ENCODE measurements around the gene STARD13.

The STARD13 gene

DNA sequence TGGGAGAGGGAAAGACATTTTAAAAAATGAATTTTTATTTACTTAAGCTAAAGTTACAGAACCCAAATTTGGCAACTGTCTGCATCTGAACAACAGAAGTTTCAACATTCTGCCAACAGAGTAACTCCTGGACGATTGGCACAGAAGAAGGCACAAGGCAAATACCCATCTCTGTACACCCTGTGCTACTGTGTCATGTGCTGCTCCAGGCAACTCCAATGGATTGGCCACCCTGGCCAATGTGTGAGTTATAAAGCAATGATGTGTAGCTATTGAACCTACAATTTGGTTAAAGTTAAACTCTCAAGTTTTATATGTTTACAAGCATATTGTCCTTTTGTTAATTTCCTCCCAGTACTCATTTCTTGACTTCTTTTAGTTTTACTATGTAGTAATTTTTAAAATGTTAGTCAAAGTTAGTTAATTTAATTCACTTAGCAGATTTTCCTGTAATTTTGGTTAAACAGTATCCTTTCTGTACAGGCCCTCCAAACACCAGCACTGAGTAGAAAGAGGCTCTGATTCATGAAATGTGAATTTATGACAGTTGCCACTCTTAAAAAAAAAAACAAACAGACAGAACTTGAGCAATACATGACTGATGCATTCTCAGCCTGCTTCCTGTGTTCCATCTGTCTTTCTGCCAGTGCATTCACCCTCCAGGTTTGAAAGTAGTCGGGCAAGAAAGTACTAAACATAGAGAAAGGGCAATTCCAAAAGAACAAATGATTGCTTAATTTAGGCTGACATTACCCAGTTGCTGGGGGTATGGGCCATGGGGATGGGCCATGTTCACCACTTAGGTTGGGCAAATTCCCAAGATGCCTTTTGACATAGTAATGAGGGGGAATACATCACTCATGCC, 5.9 kb downstream of the STARD13 start:
- FAIRE-seq, result no peak
- no peak for DNase-seq (ENCODE audit: insufficient read length, low spot score)

DNA sequence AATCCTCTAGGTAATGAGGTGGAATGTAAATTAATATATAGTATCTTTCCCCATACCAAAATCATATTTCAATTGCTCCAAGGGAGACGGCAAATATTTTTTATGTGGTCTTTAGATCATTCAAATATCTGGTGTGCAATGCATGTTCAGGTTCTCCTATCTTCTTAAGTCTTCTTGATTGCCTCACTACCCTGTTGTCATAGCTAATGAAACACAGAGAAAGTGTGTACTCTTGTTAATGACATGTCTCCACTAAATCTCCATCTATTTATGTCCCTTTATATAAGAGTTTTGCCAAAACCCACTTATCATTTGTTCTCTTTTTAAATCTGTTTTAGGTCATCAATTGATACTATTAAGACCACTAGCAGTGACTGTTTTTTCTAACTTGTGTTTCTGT, 6.6 kb downstream of the STARD13 start:
- FAIRE-seq, result no peak
- DNase-seq (ENCODE audit: insufficient read length, low spot score), result no peak

DNA sequence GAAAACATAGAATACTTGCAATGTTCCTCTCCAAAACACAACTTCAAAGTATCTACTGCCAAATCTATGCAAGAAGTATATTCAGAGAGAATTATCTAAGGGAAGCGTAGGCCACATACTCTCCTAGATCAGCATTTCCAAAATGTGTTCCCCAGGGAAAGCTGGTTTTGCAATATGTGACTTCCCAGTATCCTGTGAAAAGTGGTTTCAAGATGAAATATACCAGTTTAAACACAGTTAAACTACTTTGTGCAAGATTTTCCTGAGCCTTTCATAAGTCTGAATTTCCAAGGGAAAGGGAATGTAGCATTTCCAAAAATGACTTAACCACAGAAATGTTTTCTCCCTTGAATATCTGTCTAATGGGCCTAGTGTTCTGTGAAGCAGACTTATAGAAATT, 7.6 kb downstream of the STARD13 start:
- FAIRE-seq, result no peak
- no peak for DNase-seq (ENCODE audit: insufficient read length, low spot score)

DNA sequence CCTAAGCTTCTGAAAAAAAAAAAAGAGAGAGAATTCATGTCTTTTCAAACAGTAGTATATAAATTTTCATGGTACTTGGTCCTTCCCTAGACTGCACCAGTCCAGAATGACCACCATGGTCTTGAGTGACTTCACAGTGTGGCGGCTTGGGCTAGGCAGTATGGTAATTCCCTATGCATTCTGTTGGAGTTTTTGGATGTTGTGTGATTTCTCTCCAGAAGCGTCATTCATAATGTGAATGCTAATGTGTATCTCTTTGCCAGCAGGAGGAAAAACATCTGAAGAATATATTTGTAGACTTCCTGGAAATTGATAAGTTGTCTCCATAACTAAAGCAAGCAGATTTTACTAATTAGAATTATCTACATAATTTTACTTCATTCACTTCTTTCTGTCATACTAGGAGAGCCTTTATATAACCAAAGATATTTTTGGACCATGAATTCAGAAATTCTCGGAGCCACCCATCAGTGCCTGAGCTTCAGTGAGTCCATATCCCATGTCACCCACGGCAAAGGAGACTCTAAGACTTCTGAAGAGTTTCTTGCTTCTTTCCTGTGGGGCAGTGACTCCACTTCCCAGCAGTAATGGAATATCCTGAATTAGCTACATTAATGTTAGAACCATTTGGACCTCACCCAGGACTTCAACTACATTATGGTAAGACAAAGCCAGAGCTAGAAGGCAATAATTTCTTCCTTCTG, 8.4 kb downstream of the STARD13 start:
- FAIRE-seq (no peak), DNase-seq (ENCODE audit: insufficient read length, low spot score) (no peak)

DNA sequence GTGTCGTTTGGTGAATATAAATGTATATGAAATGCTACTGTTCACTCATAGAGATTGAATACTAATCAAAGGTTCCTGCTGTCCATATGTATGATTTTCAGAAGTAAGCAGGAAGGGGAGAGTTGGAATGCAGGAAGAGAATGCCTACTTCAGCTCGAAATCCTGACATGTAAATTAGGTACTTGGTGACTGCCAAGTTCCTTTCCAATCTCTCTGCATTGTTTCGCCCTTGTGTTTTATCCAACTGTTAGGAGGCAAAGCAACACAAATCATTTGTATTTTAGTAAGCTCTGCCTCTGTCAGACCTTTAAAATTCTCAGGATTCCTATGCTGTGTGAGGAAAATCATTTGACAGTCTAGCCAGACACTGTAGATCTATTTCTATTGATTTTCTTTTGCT, 9.0 kb downstream of the STARD13 start:
- no peak for FAIRE-seq
- DNase-seq (ENCODE audit: insufficient read length, low spot score), result no peak

DNA sequence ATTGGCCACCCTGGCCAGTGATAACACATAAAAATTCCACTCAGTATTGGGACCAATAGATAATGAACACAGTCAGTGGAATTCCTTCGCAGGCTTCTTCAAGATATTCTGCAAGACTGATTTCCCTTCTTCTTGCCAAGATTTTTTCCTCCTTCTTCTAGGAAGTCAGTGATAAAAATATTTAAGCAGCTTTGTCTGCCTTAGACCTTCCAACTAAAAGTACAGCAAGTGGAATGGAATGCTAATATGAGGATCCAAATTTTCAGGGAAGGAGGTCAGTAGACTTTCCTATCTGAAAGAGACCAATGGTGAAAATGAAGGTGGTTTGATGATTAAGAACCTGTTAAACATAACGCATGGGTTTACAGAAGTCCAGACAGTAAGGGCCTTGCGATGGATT, 9.6 kb downstream of the STARD13 start:
- FAIRE-seq (no peak), DNase-seq (ENCODE audit: insufficient read length, low spot score) (no peak)

DNA sequence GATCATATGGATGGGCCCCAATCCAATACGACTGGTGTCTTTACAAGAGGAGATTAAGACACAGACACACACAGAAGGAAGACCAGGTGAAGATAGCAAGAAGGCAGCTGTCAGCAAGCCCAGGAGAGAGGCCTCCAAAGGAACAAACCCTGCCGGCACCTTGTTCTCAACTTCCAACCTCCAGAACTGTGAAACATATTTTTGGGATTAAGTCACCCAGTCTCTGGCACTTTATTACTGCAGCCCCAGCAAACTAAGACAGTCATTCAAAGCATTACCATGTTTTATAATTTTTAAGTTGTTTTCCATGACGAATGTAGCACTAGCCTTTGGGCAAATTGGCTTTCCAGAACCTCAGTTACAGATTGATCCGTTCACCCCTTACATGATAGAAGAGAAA, 11.3 kb downstream of the STARD13 start:
- FAIRE-seq (no peak), DNase-seq (ENCODE audit: insufficient read length, low spot score) (no peak)

DNA sequence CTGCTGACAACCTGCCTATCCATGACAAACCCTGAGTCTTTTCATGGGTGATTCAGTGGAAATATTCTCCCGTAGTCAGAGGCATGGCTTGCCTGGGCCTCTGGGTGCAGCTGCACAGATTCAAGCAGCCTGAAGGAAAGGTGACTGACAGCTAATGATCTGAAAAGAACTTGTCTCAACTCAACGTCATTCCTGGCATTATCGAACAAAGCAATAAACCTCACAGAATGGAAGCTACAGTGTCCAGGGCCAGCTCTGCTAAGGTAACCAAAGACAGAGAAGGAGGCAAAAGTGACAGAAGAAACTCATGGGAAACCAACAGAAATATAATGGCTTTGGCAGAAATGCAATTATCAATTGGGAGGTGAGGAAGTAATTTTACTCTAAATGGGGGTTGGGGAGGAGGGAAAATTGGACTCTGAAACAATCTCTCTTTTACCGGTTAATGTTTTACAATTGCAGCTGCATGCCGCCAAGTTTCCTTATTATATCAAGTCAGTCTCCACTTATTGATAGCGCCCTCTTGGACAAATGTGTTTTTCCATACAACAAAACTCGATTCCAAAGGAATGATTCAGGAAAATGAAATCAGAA, 12.9 kb downstream of the STARD13 start:
- no peak for FAIRE-seq
- DNase-seq (ENCODE audit: insufficient read length, low spot score), result no peak

DNA sequence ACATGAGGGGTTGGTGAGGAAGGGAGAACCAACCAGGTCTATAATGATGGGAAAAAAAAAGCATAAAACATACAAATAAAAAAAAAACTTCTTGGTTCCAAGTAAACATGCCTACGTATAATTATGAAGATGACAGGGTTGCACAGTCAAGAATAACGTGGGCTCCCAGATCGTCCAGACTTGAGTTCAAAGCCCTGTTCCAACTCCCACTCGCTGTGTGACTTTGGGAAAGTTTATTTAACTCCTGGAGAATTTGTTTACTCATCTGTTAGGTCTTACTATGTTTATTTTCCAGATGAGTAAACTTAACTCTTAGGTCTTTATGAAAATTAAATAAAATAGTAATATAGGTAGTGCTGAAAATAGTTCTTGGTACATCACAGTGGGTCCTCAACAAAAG, 13.8 kb downstream of the STARD13 start:
- DNase-seq (ENCODE audit: insufficient read length, low spot score) (no peak), FAIRE-seq (no peak)

DNA sequence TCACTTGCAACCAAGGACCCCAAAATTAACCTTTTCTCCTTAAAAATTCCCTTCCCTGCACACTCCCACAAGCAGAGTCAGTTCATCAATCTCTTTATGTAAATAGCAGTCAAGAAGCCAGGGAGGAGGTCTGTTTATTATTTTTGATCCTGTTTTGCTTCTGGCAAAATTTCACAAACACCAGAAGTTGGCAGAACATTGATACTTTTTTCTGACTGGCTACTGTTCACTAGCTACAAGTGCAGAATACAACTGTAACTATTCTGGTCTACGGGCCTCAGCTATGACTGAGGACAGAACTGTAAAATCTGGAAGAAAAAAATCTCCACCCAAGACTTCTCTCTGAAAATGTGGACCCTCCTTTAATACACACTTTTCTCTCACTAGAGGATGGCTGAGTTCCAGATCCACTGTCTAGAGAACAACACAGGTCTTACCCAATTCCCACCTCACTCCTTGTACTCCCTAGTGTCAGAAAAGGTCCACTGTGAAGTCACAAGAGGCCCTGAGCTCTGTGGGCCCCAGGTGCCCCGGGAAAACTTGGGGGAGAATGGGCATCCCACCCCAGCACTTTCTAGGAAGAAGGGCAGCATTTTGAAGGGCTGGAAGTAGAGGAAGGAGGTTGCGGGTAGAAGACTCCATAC, 14.5 kb downstream of the STARD13 start:
- FAIRE-seq (no peak), DNase-seq (ENCODE audit: insufficient read length, low spot score) (no peak)

DNA sequence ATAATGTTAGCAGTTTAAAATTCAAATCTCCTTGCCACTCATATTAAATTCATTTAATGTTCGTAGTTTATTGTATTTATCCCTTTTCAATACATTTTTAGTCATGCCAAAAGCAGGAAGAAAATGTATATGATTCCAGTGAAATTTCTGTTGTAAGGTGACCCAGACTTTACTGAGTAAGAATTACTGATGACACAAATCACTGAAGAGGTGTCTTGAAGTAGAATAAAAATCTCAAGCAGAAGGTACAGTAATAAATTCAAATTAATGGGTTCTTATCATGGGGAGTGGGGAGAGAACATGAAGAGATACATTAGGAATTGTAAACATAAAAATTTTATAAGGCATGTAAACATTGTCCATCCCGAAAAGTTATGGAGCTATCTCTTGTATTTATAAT, 19.9 kb downstream of the STARD13 start:
- DNase-seq (ENCODE audit: insufficient read length, low spot score), result no peak
- no peak for FAIRE-seq

DNA sequence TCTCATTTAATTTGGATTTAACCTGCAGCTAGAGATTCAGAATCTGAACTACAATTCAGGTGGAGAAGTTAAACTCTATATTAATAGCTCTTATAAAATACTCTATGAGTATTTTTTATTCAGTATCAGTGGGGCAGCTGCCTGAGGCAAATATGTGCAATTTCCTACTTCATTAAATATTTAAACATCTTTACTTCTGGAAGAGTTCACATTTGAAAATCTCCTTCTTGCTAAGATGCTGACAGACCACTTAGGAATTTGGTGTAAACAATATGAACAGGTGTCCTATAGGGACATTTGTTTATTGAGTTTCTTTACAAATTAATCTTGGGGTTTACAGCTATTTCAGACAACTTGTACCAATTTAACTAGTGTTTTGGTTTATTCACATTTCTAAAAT, 20.4 kb downstream of the STARD13 start:
- no peak for FAIRE-seq
- no peak for DNase-seq (ENCODE audit: insufficient read length, low spot score)

DNA sequence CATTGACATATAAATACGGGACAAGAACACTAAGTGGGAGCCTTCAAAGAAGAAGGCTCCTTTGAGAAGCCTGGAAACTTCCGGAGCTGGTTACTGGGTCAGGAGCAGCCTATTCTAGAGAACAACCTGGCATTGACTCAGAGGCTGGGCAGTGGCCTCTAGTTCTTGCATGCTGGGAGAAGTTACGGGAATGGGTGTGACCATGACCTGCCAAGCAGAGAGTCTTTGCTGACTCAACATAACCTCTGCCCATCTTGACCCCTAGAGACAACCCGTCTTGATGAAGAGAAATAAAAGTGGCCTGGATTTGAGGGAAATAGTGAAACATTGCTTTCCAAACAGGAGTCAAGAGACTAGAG, 21.0 kb downstream of the STARD13 start:
- no peak for FAIRE-seq
- no peak for DNase-seq (ENCODE audit: insufficient read length, low spot score)

DNA sequence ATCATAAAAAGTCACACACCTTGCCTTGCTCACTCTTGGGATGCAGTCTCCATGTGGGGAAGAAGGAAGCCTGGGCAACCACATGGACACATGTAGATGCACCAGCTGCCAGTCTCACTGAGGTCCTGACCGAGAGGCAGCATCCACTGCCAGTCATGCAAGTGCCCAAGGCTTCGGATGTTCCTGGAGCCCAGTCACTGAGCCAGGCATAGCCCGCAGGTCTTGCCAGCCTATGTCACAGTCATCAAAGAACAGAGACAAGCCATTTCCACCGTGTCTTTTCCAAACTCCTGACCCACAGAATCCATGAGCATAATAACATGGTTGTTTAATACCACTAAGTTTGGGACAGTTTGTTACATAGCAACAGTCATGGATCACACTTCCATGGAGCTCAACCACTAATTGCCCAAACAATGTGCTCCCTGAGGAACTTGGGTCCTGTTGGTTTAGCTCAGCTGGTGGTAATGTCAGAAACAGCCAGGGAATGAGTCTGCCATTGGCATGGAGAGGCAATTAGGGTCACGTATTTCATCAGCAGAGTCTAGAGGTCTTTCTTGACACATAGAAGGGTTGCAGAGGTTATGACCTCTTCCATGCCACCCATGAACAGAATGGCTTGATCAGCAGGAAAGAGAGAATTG, 21.5 kb downstream of the STARD13 start:
- FAIRE-seq (no peak), DNase-seq (ENCODE audit: insufficient read length, low spot score) (no peak)

DNA sequence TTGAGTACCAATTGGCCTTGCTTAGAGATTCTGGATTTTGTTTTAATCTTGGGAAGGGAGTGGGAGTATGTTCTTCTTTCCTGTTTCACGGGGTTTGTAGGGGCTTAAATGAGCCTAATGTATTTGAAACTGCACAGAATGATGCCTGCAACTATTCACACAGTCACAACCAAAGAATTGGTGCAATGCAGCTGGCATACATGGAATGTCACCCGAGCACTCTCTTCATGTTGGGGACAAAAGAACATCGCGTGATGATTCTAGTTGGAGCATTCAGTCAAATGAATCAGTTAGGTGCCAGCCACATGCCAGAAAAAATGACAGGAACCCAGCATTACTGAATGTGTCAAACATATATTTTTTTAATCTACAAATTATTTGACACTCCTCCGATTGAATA, 22.1 kb downstream of the STARD13 start:
- DNase-seq (ENCODE audit: insufficient read length, low spot score), result no peak
- no peak for FAIRE-seq

DNA sequence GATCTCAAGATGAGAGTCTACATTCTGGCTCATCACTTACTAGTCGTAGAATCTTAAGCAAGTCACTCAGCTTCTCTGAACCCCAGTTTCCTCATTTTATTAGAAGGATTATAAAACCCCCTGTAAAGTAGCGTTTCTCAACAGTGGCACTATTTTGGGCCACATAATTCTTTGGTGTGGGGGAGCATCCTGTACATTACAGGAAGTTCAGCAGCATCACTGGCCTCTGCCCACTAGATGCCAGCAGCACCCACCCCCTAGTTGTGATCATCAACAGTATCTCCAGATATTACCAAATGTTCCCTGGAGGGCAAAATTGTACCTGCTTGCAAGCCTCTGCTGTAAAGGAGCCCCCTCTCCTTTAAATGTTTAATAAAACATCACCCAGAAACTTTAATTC, 22.6 kb downstream of the STARD13 start:
- FAIRE-seq, result no peak
- DNase-seq (ENCODE audit: insufficient read length, low spot score), result no peak

DNA sequence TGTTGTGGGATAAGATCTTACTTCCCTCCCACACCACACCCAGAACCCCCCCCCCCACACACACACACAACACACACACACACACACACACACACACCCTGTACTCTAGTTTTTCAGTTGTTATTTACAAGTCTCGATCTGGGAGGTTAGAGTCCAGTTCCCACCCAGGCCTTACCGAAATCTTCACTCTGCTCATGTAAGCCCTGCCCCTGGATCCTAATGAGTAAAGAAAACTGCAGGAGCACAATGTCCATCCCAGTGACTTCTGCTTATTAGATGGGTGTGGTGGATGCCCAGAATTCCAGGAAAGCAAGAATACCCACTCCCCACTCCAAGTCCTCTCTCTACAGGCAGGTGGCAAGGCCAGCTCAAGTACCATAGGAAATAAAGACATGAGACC, 23.0 kb downstream of the STARD13 start:
- DNase-seq (ENCODE audit: insufficient read length, low spot score), result no peak
- FAIRE-seq, result no peak

DNA sequence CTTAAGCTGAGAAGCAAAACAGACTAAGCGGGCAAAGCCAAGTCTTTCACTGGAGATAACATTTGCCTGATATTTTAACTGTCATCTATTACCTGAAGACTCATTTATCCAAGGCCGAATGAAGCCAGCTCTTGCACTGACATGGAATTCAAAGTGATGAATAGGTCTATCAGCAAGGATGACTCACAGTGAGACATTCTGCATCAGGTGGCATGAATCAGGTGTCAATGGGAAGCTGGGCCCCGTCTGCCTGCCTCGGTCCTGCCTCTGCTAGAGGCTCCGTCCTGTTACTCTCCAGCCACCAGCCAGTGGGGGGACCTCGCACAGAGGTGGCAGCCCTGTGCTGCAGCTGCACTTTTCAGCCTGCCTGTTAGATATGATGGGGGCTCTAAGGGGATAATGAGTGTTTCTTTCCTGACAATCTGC, 23.5 kb downstream of the STARD13 start:
- DNase-seq (ENCODE audit: insufficient read length, low spot score), result no peak
- no peak for FAIRE-seq

DNA sequence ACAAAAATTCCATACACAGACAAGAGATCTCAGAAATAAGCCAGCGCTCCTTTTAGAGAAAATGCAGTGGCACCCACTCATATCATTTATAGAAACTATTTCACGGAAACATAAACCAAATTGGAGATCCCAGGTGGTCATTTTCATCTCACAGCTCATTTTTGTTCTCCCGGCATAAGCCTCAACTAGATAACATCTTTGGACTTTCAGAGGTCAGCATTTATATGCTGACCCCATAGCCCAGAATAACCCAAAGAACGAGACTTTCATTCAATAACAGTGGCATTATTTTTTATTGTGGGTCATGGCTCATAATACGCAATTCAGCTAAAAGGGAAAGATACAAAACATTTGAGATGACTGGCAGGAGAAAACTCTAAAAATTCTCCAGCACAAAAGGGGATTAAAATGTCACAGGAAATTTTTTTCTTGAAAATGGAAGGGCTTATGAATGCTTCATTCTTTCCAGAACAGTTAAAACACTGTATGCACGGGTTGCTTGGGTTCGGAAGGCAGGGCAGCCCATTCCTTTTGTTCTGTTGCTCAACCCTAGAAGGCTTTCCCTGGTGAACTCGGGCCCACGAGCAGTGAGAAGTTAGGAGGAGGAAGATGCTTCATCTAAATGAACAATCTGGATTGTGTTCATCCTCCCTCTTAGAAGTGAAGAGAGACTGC, 24.0 kb downstream of the STARD13 start:
- FAIRE-seq (no peak), DNase-seq (ENCODE audit: insufficient read length, low spot score) (no peak)

All from GM19239 (cell line).